ENCODE measurements around the gene ZNF556.

DNA sequence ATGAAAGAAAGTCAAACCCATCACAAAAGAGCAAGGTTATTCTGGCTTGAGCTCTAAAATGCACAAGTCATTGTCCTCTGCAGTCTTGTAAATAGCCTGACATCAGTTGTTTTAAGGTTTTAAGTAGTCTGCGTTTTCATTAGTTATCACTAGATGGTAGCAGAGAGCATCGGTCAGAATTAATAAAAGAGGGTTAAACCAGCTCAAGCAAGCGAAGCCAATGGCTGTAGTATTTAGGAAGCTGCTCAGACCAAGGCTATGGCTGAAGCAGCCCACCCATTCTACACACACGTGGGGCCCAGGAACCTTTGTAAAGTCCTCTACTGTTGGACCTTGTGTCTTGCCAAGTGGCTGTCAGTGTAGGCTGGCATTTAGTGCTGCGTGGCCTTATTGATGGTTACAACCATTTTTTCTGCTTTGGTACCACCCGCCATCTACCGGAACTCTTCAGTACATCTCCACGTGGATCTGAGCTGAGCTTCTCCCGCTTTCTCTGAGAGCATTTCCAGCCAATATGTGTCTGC, 20.3 kb downstream of the ZNF556 start:
- TF ChIP-seq POLR2A (IDR thresholded peaks at IDR 0.05; ENCODE audit: low read length) (no peak), GATA1 (IDR thresholded peaks at IDR 0.05; ENCODE audit: low read depth, low read length) (no peak)

Measured in erythroblast (primary cell).